Limb (tissue), 2 donors: ENCODE data around the gene RYR3.

Source experiments
- DNase-seq, 2 donors: peaks; one replicate each; pipeline ENCODE4 v3.0.0-alpha.2; 2016; ENCODE audit errors: extremely low spot score in 2 of 2

RYR3 gene

GRCh38 chr15:33639978-33640377, 329.2 kb downstream of the RYR3 start:
- DNase-seq: no peak

- DNase-seq: no peak
Measured at GRCh38 chr15:33641069-33641468, 330.3 kb downstream of the RYR3 start.

GRCh38 chr15:33644304-33644703, 333.5 kb downstream of the RYR3 start:
- no peak for DNase-seq

GRCh38 chr15:33646744-33647143, 336.0 kb downstream of the RYR3 start:
- no peak for DNase-seq

- DNase-seq: no peak
Measured at GRCh38 chr15:33649217-33649933, 338.6 kb downstream of the RYR3 start.

GRCh38 chr15:33654860-33655259, 344.1 kb downstream of the RYR3 start:
- DNase-seq: peak; percentile 15 to 40

GRCh38 chr15:33655488-33655887, 344.7 kb downstream of the RYR3 start:
- no peak for DNase-seq

GRCh38 chr15:33656168-33656567, 345.4 kb downstream of the RYR3 start:
- no peak for DNase-seq

- no peak for DNase-seq
Measured at GRCh38 chr15:33660151-33660550, 349.4 kb downstream of the RYR3 start.

- DNase-seq: no peak
Measured at GRCh38 chr15:33662014-33662413, 351.2 kb downstream of the RYR3 start.

- no peak for DNase-seq
Measured at GRCh38 chr15:33664947-33665346, 354.2 kb downstream of the RYR3 start.

- DNase-seq: no peak
Measured at GRCh38 chr15:33670567-33670966, 359.8 kb downstream of the RYR3 start.

- no peak for DNase-seq
Measured at GRCh38 chr15:33671456-33671855, 360.7 kb downstream of the RYR3 start.

- DNase-seq: no peak
Measured at GRCh38 chr15:33675246-33675645, 364.5 kb downstream of the RYR3 start.

GRCh38 chr15:33677238-33677830, 366.6 kb downstream of the RYR3 start:
- DNase-seq: no peak

GRCh38 chr15:33678176-33678575, 367.4 kb downstream of the RYR3 start:
- no peak for DNase-seq

GRCh38 chr15:33678602-33679001, 367.8 kb downstream of the RYR3 start:
- DNase-seq: no peak

- DNase-seq: no peak
Measured at GRCh38 chr15:33679061-33679460, 368.3 kb downstream of the RYR3 start.

- no peak for DNase-seq
Measured at GRCh38 chr15:33680336-33680735, 369.6 kb downstream of the RYR3 start.

GRCh38 chr15:33693166-33693800, 382.5 kb downstream of the RYR3 start:
- no peak for DNase-seq

GRCh38 chr15:33698126-33698525, 387.4 kb downstream of the RYR3 start:
- DNase-seq: no peak

- no peak for DNase-seq
Measured at GRCh38 chr15:33699145-33699544, 388.4 kb downstream of the RYR3 start.
